GM12873 (cell line): Measurements from ENCODE around the gene LPIN2.

ENCODE experiments used
- CTCF ChIP-seq: IDR thresholded peaks from 2 replicates; pipeline ENCODE4 v1.5.1; 2012; ENCODE audit warnings: low read depth, mild to moderate bottlenecking, moderate library complexity, low read length, control low read depth; ENCODE audit not compliant: insufficient read depth; ENCODE audit errors: missing control alignments

Gene LPIN2

DNA sequence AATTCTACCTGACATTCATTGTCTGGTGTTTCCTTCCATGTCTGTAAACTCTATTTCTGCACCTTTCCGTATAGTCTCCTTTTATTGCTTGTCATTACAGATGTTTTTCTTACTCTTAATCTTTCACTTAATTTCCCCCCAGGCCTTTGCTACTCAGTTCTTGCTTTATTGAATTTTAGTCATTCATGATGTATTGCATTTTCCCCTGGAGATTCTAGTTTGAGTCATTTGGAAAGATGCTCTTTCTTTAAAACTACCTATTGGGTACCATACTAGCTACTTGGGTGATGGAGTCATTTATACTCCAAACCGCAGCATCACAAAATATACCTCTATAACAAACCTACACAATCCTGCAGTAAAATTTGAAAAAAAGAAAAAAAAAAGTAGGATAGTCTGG lies 27.2 kb upstream of the LPIN2 start:
- no peak for TF ChIP-seq CTCF

DNA sequence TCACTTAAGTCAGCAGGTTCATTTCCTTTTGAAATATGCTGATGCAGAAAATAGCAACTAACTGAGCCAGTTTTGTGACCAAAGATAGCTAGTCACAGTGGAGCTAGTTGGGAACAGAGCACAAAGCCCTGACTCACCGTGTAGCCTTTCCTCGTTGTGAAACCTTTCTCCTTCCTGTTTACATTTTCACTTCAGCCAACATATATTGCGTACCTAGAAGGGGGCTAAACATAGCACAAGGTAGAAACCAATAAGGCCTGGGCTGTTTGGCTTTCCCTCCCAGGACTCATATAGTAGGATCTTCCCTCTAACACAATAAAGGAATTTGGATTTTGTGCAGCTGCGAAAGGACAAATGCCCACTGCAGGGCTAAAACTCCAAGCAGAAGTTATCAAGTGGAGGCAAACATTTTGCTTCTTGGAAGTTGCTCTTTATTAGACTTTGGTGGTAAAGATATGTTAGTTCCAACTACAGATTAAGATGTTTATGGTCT lies 24.5 kb upstream of the LPIN2 start:
- TF ChIP-seq CTCF: no peak

DNA sequence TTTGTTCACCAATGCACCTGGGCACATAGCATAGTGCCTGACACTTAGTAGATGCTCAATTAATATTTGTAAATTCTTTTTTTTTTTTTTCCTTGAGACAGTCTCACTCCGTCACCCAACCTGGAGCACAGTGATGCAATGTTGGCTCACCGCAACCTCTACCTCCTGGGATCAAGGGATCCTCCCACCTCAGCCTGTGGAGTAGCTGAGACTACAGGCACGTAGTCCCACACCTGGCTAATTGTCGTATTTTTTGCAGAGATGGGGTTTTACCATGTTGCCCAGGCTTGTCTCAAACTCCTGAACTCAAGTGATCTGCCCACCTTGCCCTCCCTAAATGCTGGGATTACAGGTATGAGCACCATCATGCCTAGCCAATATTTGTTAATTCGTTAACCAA lies 23.2 kb upstream of the LPIN2 start:
- TF ChIP-seq CTCF: no peak

- TF ChIP-seq CTCF: no peak
Measured at GRCh38 chr18:3035635-3036034, 22.7 kb upstream of the LPIN2 start.

DNA sequence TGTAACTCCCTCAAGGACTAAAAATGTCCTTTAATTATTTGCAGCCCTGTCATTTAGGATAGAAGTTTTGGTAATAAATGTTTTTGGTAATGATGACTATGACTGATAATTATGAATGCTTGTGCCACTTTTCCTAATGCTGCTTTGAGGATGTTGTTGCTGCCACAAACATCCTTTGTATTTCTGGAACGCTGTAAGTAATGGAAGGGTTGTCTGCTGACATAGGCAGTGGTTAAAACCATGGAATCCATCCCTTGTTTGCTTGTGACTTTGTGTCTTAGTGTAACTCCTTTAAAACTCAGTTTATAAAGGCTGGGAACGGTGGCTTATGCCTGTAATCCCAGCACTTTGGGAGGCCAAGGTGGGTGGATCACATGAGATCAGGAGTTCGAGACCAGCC lies 19.8 kb upstream of the LPIN2 start:
- no peak for TF ChIP-seq CTCF

- TF ChIP-seq CTCF: no peak
Measured at GRCh38 chr18:3029215-3029952, 16.4 kb upstream of the LPIN2 start.

DNA sequence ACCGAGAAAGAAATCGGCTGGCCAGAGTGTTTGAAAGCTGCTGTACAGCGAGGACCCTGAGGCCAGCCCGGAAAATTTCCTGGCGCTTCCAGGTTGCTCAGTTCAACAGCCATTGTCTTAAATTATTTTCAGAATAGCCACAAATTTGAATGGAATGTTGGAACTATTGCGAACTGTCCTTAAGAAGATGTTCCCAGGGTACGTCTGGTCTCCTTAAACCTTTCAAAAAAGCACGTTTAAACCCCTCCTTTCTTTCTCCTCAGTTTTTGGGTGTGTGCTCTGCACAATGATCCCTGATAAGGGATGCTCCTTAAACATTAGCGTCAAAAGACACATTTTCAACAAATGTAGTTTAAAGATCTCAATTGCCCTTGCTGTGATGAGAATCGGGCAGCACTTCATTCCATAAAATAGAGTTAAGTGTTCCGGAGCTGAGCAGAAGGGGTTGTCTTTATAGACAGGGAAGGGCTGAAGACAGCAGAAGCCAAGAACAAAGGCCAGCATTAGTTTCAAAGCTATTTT lies 14.5 kb upstream of the LPIN2 start:
- TF ChIP-seq CTCF: no peak
